ENCODE data around the gene CALN1.

GRCh38 chr7:72308986-72309385 is 103.2 kb downstream of the CALN1 start:
- TF ChIP-seq CTCF (IDR thresholded peaks at IDR 0.05) (no peak), POLR2A (IDR thresholded peaks at IDR 0.05) (no peak)
